Lung (tissue), 12 donors: ENCODE results near the gene SMAGP. TPM values are rescaled to one million over a fixed set of nuclear protein-coding genes. Genes with fewer than 3 reads are reported as not detected.

Source experiments
- ATAC-seq: fragments of 200-7000 bp; cut with Tn5 transposase; one replicate; pipeline ENCODE4 v1.9.1; 2020; ENCODE audit warnings: moderate number of reproducible peaks; ENCODE audit not compliant: insufficient read depth, low FRiP score
- DNase-seq, 3 donors: peaks; one replicate each; pipeline ENCODE4 v3.0.0-alpha.2; 2013 to 2017
- H3K27ac ChIP-seq, 2 donors: one replicate each; pipeline ENCODE4 v1.5.1; 2013; ENCODE audit warnings: mild to moderate bottlenecking in 2 of 2, moderate library complexity in 2 of 2, control low read depth in 1 of 2, inconsistent platforms in 1 of 2, low read depth in 1 of 2, low read length in 1 of 2
- H3K27me3 ChIP-seq, 3 donors: one replicate each; pipeline ENCODE4 v1.5.1; 2013; ENCODE audit warnings: low read length in 2 of 3; ENCODE audit not compliant: control insufficient read depth in 3 of 3, insufficient read depth in 3 of 3
- H3K36me3 ChIP-seq, 4 donors: one replicate each; pipeline ENCODE4 v1.5.1; 2013; ENCODE audit warnings: low read length in 4 of 4, mild to moderate bottlenecking in 1 of 4, moderate library complexity in 1 of 4; ENCODE audit not compliant: control insufficient read depth in 4 of 4, insufficient read depth in 4 of 4
- H3K4me1 ChIP-seq, 5 donors: one replicate each; pipeline ENCODE4 v1.5.1; 2013; ENCODE audit warnings: low read length in 5 of 5, mild to moderate bottlenecking in 2 of 5, moderate library complexity in 1 of 5; ENCODE audit not compliant: control insufficient read depth in 5 of 5, insufficient read depth in 5 of 5
- H3K4me3 ChIP-seq: one replicate; pipeline ENCODE4 v1.5.1; 2013; ENCODE audit warnings: mild to moderate bottlenecking, control low read depth, moderate library complexity
- H3K9ac ChIP-seq, 2 donors: one replicate each; pipeline ENCODE4 v1.5.1; 2013; ENCODE audit warnings: low read length in 2 of 2, control low read depth in 1 of 2; ENCODE audit not compliant: insufficient read depth in 1 of 2
- H3K9me3 ChIP-seq, 4 donors: one replicate each; pipeline ENCODE4 v1.5.1; 2013; ENCODE audit warnings: low read length in 3 of 4, mild to moderate bottlenecking in 1 of 4, moderate library complexity in 1 of 4; ENCODE audit not compliant: control insufficient read depth in 4 of 4, insufficient read depth in 3 of 4
- CTCF ChIP-seq: IDR thresholded peaks from 2 replicates; pipeline ENCODE4 v1.5.1; 2012; ENCODE audit warnings: mild to moderate bottlenecking; ENCODE audit errors: control extremely low read depth, extremely low read depth
- whole genome bisulfite sequencing, 2 donors: extraction: QIAGEN DNeasy Blood & Tissue Kit; methylation state at CpG; one replicate each; pipeline ENCODE4 v1.1.7; 2013; 5-methylcytosine and 5-hydroxymethylcytosine counted together
- polyA plus RNA-seq, 2 donors: library from polyadenylated mRNA; stranded (reverse); fragments of 200-250 nt; gene quantifications; one replicate each; pipeline ENCODE4 v1.2.1, GENCODE V29; 2013
- total RNA-seq, 2 donors: library from RNA; depleted of rRNA in 1 of 2; stranded (reverse); fragments of >200 nt in 1 of 2; gene quantifications; one replicate each; pipeline ENCODE4 v1.2.1, GENCODE V29; 2014 to 2021
- donor health status: control.
- donor health status: control.
- donor health status: Bipolar disorder and iron deficiency.
- donor health status: healthy.
- donor health status: DM: yes; HTN: yes; CAD: no.

The SMAGP gene
- total and polyA plus RNA-seq, 4 donors, result 9.7 to 26.0 (median 17.2) TPM

- no peaks in the 10 kb centered on the region for H3K9me3 ChIP-seq
- TF ChIP-seq CTCF, result no peak
- 6 to 18% methylated on average over 7 of the region's 7 CpGs for WGBS, 2 donors
- peaks cover 0 to 11% (median 5%) of the 10 kb centered on the region in 5 donors for H3K4me1 ChIP-seq
- peak overlapping the region in 1 of 2 donors; percentile 89 for H3K27ac ChIP-seq
- peak overlapping the region in 1 of 2 donors; percentile 19 for H3K9ac ChIP-seq
- ATAC-seq (peak; percentile 54), DNase-seq (peak; percentile 22 to 63 (median 33))
- H3K27me3 ChIP-seq, result no peaks in the 10 kb centered on the region
- H3K4me3 ChIP-seq, result no peak overlapping the region
- peaks cover 9 to 18% (median 13%) of the 10 kb centered on the region in 4 donors for H3K36me3 ChIP-seq
These were observed 23.9 kb downstream of the SMAGP start for GRCh38 chr12:51246254-51246853.

GRCh38 chr12:51245476-51246253 lies 24.6 kb downstream of the SMAGP start:
- Histone ChIP-seq H3K27ac (peak overlapping the region in 1 of 2 donors; percentile 50), H3K9ac (no peak overlapping the region), H3K4me3 (no peak overlapping the region), H3K36me3 (peaks cover 14 to 23% (median 19%) of the 10 kb centered on the region in 4 donors), H3K27me3 (no peaks in the 10 kb centered on the region), H3K4me1 (peaks cover 0 to 11% (median 10%) of the 10 kb centered on the region in 5 donors), H3K9me3 (no peaks in the 10 kb centered on the region)
- no peak for ATAC-seq
- 82% methylated on average over 11 of the region's 11 CpGs for WGBS, 2 donors
- no peak for DNase-seq
- TF ChIP-seq CTCF, result no peak

GRCh38 chr12:51244269-51244668 lies 25.9 kb downstream of the SMAGP start:
- Histone ChIP-seq H3K27ac (no peak overlapping the region), H3K9me3 (no peaks in the 10 kb centered on the region), H3K4me1 (peaks cover 8 to 15% (median 14%) of the 10 kb centered on the region in 5 donors), H3K4me3 (no peak overlapping the region), H3K36me3 (peaks cover 18 to 29% (median 23%) of the 10 kb centered on the region in 4 donors), H3K9ac (no peak overlapping the region), H3K27me3 (no peaks in the 10 kb centered on the region)
- WGBS, 2 donors, result 79 to 97% methylated on average over 4 of the region's 4 CpGs
- ATAC-seq (no peak), DNase-seq (no peak)
- TF ChIP-seq CTCF, result no peak
